Measurements from ENCODE around the gene DEPDC4.
"Not testable (repeated sequence)": the region's sequence is repeated elsewhere in the genome, so short reads cannot be mapped to it uniquely, and the experiment has no call there.

DEPDC4 gene

DNA sequence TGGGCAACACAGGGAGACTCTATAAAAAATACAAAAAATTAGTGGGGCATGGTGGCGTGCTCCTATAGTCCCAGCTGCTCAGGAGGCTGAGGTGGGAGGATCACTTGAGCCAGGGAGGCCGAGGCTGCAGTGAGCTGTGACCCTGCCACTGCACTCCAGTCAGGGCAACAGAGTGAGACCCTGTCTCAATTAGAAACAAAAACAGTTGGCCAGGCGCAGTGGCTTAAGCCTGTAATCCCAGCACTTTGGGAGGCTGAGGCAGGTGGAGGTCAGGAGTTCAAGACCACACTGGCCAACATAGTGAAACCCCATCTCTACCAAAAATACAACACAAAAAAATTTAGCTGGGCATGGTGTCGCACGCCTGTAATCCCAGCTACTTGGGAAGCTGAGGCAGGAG, 1.8 kb downstream of the DEPDC4 start:
- DNase-seq (ENCODE audit: low read depth in 2 of 2): not testable (repeated sequence)

DNA sequence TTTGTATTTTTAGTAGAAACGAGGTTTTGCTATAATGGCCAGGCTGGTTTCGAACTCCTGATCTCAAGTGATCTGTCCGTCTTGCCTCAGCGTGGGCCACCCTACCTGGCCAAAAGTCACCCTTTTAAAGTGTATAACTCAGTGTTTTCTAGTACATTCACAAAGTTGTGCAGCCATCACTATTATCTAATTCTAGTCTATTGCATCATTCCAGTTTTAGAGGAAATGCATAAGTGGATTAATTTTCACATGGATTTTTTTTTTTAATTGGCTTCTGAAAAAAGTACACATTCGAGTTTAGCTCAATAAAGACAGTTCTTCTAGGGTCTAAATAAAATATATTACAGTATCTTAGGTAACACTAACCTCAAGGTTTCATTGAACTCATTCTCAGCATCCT, 3.7 kb downstream of the DEPDC4 start:
- no peak for DNase-seq (ENCODE audit: low read depth in 2 of 2)

DNA sequence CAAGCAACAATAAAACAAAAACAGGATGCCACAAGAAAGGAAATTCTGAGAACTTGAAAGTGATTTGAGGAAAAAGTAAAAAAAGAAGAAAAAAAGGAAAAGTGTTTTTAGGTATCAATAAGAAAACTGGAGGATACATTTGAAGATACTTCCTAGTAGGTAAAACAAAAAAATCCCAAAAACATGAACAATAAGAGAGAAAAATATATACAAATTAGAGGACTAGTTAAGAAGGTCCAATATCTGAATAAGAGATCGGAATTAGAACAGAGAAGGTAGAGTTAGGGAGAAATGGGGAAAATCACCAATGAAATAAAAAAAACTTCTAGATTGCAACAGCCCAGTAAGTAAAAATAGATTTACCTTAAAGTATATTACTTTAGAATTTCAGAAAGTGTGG, 8.8 kb downstream of the DEPDC4 start:
- DNase-seq (ENCODE audit: low read depth in 2 of 2): no peak

DNA sequence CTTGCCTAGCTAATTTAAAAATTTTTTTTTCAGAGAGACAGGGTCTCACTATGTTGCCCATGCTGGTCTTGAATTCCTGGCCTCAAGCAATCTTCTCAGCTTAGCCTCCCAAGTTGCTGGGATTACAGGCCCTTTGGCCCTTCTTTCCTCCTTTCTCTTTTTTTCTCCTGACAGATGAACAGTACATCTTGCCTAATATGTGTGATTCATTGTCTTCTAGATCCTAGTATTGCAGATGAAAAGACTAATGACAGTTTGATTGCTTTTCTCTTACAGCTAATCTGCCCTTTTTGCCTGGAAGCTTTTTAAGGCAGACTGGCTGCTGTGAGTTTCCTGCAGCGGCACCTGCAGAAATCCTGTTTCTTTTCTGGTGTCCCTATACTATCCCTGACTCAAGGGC, 12.0 kb downstream of the DEPDC4 start:
- DNase-seq (ENCODE audit: low read depth in 2 of 2): no peak

DNA sequence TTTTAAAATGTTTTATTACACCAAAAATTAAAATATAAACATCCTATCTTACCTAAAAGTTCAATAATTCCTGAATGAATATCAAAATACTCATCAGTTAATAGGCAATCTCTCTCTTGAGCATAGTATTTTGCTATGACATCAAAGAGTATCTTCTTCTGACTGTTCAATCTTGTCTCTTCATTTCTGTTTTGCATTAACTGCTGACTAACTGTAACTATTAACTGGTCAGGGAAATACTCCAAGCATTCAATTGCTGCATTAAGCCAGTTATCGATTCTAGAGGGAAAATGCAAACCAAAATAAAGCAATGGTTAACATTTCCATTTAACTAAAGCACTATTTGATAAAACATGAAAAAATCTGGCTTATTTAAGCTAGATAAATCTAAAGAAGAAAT, 13.4 kb downstream of the DEPDC4 start:
- no peak for DNase-seq (ENCODE audit: low read depth in 2 of 2)

DNA sequence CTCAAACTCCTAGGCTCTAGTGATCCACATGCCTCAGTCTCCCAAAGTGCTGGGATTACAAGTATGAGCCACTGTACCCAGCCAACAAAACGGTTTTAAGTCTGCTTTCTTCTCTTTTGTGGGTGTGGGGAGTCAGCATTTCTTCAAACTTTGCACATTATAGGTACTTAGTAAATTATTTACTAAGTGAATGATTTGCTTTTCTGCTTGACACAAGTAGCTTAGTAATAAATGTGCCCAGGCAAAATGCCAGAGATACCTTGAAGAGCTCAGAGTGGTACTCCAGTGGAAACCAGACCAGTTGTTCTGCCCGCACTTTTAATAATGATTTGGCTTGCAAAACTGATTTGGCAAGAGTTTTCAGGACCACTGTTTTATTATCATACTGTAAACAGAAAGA, 15.0 kb downstream of the DEPDC4 start:
- no peak for DNase-seq (ENCODE audit: low read depth in 2 of 2)

DNA sequence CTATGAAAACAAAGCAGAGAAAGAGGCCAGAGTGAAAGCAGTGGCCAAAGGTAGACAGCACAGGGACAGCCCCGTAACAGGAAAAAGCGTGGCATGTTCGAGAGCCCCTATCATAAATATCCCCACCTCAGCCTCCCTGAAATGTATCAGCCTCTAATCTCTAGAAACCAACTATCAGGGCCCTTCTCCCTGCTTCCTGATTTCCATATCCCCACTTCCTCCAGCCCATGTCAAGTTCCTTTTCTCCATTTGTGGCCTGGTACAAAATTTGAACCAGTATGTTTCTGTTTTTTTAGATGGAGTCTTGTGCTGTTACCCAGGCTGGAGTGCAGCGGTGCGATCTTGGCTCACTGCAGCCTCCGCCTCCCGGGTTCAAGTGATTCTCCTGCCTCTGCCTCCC, 16.9 kb downstream of the DEPDC4 start:
- no peak for DNase-seq (ENCODE audit: low read depth in 2 of 2)

DNA sequence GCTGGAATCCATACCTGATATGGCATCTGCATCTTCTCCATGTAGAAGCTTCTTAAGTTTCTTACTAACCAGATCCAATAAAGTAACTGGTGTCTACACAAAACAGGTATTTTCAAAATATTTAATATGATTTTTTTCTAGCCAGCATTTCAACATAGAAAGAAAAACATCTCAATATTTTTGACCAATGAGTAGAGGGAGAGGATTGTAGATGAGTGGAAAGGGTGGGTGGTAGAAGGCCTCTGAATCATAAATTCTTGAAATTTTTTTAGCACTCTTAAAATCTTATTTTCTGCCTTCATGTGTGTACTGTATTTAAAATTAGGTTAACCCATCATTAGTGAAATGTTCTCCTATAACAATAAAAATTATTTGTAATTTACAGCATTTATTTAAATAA, 18.0 kb downstream of the DEPDC4 start:
- DNase-seq (ENCODE audit: low read depth in 2 of 2): no peak

DNA sequence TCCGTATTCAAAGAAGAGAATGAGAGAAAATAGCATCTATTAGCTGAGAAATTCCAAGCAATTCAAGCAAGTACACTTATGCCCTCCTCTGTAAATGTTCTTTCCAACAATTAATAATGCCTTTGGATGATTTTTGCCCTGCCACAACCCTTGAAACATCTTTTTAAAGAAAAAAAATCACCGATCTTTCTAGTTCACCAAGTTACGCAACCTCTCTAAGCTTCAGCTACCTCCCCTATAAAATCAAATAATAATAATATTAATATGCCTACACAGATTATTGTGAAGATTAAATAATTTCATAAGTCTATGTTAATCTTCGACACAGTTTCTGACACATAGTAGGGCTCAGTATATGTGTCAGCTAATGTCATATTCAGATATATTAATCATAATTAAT, 19.1 kb downstream of the DEPDC4 start:
- no peak for DNase-seq (ENCODE audit: low read depth in 2 of 2)

DNA sequence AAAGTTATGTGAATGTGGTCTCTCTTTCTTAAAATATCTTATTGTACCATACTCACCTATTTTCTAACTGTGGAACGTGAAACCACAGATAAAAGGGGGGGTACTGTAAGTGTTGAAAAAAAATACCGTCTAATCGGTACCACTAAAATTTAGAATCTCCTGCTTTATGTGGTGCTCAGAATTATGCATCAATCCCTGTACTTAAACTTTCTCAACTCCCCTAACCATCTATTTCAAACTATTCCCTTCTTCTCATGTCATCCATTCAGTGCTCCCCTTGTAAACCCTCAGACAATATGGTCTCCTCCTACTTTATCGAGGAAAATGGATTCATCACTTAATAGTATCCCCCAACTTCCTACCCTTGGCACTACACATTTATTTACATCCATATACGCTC, 23.7 kb downstream of the DEPDC4 start:
- DNase-seq (ENCODE audit: low read depth in 2 of 2): no peak

DNA sequence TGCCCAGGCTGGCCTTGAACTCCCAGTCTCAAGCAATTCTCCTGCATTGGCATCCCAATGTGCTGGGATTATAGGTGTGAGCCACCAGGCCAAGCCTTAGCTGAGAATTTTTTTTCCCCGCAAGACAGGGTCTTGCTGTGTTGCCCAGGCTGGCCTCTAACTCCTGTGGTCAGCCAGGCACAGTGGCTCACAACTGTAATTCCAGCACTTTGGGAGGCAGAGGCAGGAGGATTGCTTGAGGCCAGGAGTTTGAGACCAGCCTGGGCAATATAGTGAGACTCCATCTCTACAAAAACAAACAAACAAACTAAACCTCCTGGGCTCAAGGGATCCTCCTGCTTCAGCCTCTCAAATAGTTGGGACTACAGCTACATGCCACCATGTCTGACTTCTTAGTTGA, 27.3 kb downstream of the DEPDC4 start:
- DNase-seq (ENCODE audit: low read depth in 2 of 2): no peak

DNA sequence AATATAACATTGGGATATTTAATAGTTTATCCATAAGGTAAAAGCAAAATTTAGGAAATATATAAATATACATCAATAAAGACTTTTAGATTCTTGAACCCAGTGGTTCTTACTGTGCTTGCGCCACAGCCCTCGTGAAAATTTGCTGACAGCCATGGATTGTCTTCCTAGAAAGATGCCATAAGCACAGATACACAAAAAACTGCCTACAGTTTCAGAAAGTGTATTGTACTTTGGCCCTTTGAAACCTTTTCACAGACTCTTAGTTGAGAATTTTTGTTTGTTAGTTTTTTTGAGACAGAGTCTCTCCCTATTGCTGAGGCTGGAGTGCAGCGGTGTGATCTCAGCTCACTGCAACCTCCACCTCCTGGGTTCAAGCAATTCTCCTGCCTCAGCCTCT, 28.1 kb downstream of the DEPDC4 start:
- no peak for DNase-seq (ENCODE audit: low read depth in 2 of 2)

DNA sequence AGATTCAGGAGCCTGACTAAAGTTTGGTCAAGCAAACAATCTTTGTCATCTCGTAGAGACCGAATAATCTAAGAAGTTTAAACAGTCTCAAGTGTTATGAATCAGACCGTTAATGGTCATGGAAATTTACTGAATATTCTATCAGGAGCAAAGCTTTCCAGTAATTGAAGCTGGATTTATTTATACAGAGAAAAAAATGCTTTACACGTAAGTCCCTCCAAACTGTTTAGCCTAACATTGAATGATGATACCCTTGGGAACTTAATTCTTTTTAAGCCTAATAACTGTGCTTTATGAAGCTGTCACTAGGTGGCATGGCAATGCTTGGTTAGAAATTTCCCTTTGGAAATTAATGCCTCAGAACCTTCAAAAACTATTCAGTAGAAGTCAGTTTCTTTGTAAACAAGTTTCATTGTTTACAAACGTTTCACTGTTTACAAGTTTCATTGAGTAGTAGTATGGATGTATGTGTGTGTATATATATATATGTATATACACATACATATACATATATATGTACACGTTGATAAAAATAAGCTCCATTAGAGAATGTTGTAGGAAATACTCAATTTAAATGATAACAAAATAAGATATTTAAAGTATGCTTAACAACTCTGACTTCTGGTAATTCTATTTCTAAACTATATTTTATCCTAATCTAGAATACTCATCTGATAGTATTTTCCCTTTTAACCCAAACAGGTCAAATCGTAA, 32.1 kb downstream of the DEPDC4 start:
- DNase-seq (ENCODE audit: low read depth in 2 of 2): no peak

DNA sequence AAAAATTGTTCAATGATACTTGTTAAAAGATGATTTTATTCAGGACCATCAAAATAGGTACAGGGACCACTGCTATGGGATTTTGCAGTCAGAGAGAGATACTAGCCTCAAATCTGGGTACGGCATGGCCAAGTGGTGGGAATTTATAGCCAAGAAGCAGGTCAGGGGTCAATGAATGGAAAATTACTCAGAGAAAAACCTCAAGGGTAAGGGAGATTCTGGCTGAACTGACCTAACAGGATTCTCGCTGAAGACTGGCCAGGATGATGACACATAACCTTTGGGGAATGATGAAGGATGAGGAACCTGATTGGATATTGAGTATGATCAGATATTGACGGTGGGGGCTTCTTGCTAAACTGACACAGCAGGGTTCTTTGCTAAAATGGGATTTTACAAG, 32.7 kb downstream of the DEPDC4 start:
- DNase-seq (ENCODE audit: low read depth in 2 of 2): no peak

DNA sequence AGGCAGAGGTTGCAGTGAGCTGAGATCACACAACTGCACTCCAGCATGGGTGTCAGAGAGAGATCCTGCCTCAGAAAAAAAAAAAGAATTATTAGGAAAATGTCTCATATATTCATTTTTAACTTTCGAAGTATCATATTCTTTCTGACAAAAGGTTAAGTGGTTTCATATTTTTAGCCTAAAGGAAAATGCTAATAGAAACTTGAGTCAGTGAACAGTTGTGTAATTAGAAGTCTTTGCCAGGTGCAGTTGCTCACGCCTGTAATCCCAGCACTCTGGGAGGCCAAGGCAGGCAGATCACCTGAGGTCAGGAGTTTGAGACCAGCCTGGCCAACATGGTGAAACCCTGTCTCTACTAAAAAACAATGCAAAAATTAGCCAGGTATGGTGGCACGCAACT, 35.0 kb downstream of the DEPDC4 start:
- DNase-seq (ENCODE audit: low read depth in 2 of 2): not testable (repeated sequence)

DNA sequence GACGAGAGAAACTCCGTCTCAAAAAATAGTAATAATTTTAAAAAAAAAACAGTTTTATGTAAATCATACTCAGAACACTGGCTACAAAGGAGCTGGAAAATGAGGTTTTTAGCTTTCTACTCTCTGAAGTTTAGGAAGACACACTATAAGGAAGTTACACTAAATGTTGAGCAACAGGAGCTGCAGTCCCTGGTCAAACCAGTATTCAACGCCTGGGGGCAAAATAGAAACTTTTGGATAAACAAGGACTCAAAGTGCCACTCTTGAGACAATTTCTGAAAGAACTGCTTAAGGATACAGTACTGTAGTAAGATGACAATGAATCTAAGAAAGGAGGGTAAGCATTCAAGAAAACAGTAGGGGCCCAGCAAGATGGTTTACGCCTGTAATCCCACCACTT, 37.0 kb downstream of the DEPDC4 start:
- DNase-seq (ENCODE audit: low read depth in 2 of 2): no peak

DNA sequence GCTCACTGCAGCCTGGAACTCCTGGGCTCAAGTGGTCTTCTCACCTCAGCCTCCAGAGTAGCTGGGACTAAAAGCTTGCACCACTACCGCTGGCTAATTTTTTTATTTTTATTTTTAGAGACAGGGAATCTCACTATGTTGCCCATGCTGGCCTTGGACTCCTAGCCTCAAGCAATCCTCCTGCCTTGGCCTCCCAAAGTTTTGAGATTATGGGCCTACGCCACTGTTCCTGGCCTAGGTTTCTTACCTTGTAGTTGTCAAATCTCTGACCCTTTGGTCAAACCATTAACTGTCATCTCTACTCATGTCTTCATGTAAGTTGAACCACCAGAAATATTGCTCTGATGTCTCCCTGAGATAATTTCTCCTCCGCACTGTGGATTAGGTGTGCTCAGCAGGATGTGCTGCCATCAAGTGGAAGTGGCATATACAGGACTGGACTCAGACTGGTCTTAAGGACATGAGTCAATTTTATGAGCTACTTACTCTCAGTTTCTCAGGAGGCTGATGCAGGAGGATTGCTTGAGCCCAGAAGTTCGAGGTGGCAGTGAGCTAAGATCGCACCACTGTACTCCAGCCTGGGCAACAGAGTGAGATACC, 37.7 kb downstream of the DEPDC4 start:
- DNase-seq (ENCODE audit: low read depth in 2 of 2): no peak

DNA sequence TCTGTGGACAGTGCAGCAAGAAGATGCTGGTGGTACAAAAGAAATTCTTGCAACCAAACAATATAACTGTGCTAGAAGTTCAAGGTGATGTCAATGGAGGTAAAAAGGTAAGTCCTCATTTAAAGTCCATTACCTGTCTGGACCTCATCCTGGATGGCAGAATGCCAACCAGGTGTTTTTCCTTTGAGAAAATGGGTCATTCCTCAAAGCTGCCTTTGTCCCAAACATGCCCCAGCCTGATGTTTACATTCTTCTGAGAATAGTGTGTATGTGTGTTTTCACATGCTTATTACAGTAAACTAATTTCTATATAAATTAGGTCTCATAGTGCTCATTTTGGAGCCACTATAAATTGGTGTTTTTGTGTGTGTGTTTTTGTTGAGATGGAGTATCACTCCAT, 41.4 kb downstream of the DEPDC4 start:
- no peak for DNase-seq (ENCODE audit: low read depth in 2 of 2)

DNA sequence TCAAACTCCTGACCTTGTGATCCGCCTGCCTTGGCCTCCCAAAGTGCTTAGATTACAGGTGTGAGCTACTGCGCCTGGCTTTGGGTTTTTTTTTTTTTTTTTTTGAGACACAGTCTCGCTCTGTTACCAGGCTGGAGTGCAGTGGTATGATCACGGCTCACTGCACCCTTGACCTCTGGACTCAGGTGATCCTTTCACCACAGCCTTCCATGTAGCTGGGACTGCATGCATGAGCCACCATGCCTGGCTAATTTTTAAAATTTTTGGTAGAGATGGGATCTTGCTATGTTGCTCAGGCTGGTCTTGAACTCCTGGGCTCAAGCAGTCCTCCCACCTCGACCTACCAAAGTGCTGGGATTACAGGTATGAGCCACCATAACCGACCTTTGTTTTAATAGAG, 44.7 kb downstream of the DEPDC4 start:
- DNase-seq (ENCODE audit: low read depth in 2 of 2): not testable (repeated sequence)

DNA sequence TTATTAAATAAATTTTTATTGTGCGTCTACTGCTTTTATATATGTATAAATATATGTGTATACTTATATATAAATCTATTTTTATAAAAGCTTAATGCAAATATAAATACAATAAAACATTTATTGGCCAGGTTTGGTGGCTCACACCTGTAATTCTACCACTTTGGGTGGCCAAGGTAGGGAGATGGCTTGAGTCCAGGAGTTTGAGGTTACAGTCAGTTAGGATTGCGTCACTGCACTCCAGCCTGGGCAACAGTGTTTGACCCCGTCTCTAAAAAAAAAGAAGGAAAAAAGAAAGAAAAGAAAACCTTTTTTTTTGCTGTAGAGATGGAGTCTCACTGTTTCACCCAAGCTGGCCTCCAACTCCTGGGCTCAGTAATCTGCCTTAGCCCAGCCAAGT, 45.4 kb downstream of the DEPDC4 start:
- DNase-seq (ENCODE audit: low read depth in 2 of 2): no peak

DNA sequence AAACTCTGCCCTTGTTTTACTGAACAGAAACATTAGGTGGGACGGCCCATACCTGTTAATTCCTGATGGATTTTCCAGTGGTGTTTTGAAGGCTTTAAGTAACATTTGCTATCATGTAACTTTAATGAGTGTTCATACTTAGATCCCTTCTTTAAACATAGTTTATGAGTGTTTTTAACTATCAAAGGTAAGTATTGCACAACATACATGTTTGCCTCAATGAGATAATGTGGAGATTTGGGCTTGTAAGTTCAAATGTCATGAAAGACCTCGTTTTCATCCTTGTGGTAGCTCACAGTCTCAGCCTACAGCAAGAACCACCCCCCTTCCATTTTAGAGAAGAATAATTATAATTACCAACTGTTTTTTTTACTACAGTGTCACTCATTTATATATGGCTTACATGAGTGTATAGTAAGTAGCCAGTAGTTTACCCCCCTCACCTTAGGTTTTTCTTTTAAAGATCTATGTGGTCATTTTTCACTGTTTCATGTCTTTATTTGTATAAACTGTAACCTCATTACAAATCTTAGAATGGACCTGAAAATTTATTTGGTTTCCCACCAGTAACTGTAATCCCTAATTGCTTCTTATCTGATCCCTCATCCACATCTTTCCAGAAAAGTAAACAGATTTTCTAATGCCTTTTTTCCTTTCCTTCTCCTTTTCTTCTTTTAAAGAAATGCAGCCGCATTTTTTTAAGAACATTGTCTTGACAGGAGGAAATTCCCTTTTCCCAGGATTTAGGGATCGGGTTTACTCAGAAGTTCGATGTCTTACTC, 47.4 kb downstream of the DEPDC4 start:
- no peak for DNase-seq (ENCODE audit: low read depth in 2 of 2)

DNA sequence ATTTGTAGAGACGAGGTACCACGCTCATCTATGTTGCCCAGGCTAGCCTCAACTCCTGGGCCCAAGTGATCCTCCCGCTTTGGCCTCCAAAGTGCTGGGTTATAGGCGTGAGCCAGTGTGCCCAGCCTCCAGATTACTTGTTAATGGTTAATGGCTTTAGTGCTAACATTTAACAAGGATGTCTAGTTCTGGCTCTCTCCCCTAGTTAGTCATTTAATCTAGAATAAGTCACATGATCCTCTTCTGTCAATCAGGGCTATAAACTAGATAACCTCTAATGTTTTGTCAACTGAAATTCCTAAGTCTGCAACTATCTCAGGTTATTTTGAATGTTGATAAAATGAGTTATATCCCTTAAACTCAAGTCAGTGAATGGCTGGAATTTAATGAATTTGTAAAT, 50.5 kb downstream of the DEPDC4 start:
- no peak for DNase-seq (ENCODE audit: low read depth in 2 of 2)

DNA sequence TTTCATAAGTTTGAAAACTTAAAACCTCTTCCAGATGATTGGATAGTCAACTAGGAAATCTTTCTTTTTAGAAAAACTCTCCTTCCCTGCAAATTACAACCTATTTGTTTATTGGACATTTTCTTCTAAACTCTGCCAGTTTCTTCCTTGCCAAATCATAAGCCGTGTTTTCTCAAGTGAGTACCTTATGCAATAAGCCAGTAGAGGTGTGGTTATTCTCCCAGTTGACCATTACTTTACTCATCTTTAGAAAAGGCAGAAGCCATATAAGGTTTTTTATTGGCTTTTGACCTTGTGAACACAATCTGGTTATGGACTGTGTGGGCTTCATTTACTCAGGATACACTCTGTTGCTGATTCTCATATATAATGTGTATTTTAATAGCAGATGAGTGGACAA, 51.7 kb downstream of the DEPDC4 start:
- no peak for DNase-seq (ENCODE audit: low read depth in 2 of 2)

Data from activated CD8-positive, alpha-beta memory T cell treated with anti-CD3 and anti-CD28 coated beads for 4 hours (primary cell).